Activated CD4-positive, alpha-beta T cell treated with anti-CD3 and anti-CD28 coated beads, Interleukin-2, amount 50 U/mL, for 24 hours (primary cell): ENCODE measurements around the gene ASTN2.

Source experiments
- DNase-seq, 2 donors: peaks; one replicate each; pipeline ENCODE4 v3.0.0-alpha.2; 2020; ENCODE audit warnings: low read depth in 1 of 2, low spot score in 1 of 2

ASTN2 gene

DNA sequence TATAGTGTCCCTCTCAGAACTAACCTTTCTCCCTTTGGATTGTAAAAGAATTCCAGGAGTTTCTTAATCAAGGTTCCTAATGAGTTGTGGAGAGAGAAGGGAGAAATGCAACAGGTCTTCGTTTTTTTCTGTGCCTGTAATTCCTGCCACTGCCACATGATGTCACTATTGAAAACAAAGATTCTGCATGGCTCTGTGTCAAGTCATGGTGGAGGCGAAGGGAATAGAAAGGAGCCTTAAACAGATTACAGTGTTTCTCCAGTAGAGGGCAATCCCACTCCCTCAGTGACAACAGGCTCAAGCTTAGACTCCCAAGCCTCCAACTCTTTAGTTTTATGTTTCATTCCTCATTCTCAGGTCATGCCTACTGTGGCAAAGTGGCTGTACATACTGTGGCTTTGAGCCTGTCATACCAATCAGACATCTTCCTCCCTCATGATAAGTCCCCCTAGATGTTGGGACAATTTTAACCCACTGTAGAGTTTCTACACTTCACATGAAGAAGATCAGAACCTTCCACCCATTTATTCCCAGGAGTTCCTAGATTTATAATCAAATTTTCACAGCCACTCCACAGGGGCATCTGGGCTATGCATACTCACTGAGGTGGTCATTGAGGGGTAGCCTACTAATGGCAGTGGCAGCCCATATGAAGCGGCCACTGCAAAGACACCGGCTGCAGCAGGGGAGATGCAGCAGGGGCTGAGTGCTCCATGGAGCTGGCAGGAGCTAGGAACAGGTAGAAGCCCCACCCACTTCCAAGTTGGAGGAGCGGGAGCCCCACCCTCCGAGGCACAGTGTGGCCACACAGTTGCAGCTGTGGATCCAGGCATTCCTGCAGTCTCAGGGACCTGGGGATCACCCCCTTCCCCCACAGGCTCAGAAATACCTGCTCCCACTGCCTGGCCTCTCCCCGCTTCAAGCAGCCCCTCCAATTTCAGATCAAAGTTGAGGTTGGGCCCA is 825.2 kb downstream of the ASTN2 start:
- no peak for DNase-seq

DNA sequence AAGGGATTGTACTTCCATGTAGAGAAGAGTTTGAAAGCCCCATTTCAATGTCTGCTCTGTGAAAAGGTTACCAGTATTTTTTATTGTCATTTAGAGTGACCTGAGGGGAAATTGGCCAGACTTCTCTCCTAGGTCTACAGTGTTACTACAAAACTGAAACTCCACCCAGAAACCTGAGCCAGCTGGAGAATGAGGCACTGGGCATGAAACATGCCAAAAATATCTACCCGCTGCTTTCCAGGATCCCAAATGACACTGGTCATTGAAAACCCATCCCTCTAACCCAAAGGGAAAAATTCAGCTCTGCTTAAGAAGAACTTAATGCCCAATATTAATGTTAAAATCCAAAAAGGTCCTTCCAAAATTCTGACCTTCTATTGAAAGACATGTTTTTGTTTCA is 826.9 kb downstream of the ASTN2 start:
- no peak for DNase-seq

DNA sequence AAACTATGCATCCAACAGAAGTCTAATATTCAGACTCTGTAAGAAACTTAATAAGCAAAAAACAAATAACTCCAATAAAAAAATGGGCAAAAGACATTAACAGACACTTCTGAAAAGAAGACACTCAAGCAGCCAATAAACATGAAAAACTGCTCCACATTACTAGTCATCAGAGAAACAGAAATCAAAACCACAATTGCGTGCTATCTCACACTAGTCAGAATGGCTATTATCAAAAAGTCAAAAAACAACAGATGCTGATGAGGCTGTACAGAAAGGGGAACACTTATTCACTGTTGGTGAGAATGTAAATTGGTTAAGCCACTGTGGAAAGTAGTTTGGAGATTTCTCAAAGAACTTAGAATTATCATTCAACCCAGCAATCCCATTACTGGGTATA is 829.0 kb downstream of the ASTN2 start:
- DNase-seq, result no peak

DNA sequence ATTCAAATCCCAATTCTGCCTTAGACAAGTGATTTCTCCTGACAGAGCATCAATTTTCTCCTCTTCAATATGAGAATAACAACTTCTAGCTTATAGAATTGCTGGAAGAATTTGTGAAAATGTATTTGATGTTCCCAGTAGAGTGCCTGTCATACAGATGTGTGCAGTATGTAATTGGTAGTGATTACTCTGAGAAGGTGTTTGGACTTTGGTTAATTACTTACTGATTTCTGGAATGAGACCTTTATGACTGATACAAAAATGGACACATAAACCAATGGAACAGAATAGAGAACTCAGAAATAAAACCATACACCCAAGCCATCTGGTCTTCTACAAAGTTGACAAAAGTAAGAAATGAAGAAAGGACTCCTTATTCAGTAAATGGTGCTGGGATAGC is 829.7 kb downstream of the ASTN2 start:
- no peak for DNase-seq

DNA sequence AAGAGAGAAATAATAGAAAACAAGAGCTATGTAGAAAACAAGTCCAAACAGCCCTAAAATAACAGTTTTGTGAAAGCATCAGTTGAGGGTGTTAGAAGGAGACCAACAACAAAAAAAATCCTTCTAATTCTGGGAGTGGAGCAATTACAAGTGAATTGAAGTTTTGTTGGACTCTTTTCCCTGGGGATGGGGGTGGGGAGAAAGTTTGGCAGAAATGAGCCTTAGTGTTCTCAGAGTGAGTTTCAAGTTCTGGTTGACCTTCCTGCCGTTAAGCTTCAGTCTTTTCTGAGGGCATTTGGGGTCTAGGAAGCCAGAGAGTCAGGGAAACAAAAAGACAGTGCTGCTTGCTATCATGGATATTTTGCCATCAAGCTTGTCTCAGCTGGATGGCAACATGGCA is 834.0 kb downstream of the ASTN2 start:
- no peak for DNase-seq

DNA sequence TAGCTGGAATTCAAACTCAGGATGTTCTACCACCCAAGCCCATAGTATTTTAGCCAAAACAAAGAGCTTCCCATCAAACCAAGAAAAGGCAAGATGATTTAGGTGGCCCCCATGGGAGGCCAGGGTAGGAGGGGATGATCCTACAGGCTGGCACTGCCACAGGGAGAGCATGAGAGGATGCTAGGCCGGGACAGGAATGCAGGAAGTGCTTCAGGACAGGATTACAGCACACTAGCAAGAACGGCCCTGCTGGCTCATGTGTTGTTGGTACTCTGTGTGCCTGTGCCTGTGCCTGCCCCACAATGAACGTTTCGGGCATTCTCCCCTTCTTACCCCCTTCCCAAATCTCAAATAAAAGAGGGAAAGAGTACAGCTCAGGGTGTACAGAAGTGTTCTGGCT is 838.5 kb downstream of the ASTN2 start:
- DNase-seq, result no peak

DNA sequence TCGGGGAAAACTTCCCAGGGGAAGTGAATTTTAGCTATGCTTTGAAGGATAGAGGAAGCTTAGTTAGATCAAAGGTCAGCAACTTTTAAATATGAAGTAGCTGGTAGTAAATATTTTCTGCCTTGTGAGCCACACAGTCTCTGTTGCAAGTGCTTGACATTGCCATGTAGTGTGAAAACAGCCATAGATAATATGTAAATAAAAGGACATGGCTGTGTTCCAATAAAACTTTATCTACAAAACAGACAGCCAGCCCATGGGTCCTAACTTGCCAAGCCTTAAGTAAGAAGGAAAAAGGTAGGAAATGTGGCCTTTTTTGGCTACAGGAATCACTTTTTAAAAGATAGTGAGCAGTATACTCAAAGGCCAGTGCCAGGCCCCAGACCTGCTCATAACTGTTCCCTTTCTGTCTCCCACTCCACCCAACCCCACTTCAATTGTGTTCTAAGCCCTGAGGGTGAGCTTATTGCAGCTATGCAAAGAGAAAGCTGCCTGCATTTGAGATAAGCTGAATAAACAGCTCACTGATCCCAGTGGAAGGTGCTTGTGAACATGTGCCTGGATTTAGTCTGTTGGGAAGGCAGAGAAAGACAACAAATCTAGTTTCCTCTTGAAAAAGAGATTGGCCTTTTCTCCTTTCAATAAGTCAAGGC is 840.7 kb downstream of the ASTN2 start:
- DNase-seq, result no peak

DNA sequence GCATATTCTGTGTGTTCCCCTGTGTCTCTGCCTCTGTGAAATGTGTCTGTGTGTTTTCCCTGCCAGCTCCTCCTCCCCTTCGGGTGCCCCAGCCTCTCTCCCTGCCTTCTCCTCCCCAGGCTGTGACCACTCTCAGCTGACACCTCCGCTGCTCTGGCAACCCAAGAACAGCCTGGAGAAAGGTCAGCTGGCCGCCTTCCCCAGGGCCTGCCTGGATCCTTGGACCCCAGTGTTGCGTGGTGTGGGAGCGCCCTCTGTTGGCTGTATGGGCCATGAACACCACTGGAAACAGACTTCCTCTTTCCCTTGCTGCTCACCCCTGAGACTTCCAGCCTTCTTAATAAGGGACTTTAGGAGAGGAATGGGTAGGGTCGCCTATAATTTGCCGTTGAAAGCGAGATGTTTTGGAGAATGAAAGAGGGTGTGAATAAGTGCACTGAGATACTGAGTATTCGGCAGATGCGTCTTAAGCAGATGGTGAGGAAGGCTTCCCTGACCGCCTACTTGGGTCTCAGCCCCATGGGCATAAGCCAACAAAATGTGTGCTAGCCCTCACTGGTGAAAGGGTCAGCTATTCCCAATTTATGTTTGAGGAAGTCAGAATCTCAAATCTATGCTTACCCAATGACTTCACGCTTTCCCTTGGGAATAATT is 842.6 kb downstream of the ASTN2 start:
- DNase-seq, result no peak

DNA sequence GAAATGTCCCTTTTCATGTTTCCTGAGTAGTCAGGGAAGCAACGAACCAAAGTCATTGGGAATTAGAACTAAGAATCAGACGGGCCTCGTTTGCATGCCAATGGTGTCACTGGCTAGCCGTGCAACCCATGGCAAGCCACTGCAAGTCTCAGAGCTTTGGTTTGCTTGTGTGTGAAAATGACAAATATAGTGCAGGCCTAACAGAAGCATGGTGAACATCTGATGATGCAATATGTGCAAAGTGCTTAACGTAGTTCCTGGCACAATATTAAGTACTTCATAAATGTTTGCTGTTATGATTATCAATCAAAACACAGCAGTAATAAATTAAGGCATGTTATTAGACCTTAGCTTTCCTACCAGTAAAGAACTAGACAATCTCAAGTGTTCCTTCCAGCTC is 845.7 kb downstream of the ASTN2 start:
- no peak for DNase-seq

DNA sequence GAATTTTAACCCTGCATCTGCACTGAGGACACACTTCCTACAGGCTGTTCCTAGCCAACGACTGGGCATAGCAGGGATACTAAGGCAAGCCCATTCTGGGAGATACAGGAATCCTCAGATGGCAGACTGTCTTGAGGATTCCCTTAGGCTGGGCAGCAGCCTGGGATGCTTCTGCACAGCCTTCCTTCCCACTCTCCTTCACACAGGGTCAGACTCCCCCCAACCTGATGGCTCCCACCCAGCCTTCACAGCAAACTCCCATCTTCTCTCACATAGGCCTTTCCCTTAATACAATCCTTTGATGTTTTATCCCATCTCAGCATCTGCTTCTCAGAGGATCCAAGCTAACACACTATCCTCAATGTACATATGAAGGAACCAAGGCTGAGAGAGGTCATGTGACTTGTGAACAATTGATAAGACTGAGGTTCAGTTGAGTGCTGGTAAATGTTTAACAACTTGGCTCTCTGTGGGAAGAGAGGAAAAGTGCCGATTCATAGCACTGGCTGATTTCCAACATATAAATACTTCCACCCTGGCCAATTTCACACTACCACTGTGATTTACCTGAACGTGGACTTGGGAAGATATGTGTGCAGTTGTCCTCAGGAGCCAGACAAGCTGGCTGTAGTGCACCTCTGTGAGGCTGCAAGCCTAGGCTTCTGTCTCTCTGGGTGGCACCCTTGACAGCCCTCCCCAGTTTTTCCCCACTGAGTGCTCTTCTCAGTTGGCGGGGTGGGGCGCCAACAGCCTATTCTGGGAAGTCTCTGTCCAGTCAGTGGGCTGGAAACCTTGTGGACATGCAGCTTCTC is 848.0 kb downstream of the ASTN2 start:
- no peak for DNase-seq

DNA sequence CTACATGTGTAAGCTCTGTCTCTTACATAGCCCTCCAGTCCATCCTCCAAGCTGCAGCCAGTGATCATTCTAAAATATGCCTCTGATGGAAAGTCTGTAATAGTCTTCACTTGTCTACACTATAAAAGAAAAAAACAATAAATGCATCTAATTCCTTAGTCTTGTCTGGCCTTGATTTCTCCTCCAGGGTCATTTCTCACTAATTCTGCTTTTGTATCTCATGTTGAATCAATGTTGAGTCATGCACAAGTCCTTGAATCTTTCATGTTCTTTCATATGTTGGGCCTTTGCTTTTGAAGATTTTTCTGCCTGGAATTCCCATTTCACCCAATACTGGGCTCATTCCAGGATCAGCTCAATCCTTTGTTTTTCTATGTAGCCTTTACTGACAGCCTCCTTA is 848.9 kb downstream of the ASTN2 start:
- DNase-seq, result no peak

DNA sequence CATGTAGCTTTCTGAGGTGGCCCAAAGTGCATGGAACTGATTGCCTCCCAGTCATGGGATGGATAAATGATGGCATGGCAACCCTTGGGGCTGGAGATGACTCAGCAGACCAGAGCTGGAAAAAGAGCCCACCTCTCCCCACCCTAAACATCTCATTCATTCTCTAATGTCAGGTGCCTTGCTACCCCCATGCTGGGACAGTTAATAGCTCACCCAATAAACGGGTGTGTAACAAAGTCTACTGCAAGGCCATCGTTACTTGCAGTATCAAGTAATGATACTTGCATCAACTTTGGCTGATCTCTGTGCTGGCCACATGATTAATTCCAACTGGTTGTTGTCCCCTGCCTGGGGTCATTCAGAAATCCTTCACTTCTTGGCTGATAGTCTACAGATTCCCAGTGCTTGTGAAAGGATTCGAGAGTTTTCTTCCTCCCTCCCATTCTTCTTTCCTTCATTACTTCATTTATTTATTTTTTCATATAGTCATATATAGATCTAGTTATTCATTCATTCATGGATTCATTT is 850.5 kb downstream of the ASTN2 start:
- no peak for DNase-seq

DNA sequence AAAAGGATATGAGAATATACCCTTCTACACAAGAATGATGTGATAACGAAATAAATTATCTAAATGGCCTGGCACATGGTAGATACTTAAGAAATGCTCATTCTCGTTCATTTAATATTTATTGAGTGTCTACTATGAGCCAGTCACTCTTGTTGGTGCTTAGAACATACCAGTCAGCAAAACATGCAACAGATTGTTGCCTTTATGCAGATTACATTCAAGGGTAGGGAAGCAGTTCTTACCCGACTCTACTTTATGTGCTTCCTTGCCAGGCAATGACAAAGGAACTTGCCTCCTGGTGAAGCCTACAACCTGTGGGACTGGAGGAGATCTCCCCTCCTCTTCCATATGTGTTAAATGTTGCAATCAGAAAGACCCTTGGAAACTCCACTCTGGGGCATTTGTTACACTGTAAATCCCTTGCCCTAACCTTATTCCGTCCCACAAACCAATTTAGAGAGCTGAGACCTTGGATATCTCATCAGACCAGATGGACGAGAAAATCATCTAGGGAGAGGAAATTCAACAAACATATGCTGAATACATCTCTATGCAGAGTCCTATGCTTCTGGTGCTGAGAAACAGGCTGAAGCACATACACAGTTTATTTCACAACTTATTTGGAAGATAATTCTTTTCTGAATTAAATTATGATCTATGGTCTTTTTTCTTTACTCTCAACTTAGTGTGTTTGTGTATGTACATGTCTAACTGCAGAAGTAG is 855.9 kb downstream of the ASTN2 start:
- DNase-seq, result no peak

DNA sequence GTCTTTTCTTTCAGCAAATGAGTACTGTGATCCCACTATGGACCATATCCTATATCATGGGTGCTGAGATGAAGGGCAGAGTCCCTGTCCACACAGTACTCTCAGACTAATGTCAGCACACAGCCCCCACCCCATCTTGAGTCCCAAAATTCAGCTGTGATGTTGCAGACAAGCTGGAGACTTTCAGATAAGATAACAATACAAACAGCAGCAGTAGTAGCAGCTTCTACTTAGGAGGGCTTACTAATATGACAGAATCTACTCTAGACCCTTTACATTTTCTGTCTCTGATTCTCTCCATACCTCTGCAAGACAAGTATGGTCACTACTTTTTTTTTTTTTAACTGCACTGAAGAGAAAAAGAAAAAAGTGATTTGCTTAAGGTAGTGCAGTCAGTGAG is 856.8 kb downstream of the ASTN2 start:
- no peak for DNase-seq

DNA sequence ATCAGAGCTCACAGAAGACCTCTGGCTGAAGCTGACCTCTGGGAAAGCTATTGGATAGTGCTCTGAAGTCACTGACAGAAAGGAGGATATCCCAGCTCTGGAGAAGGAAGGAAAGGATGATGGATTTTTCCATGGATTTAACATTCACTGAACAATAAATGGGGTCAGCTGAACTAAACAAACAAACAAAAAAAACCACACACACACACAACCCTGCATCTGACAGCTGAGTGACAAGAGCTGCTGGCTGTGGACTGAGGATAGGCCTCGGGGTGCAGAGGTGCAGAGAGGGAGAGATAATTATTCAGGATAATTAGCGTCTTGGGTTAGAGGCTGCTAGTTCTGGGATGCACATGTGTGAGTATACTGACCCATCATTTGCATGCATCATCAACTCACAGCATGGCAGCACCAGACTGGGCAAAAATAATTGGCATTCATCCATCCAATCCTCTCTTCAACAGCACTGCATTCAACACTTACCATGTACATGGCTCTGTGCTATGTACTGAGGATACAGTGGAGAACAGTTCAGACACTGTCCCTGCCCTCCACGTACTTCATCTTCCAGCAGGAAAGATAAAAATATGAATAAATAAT is 859.2 kb downstream of the ASTN2 start:
- no peak for DNase-seq

DNA sequence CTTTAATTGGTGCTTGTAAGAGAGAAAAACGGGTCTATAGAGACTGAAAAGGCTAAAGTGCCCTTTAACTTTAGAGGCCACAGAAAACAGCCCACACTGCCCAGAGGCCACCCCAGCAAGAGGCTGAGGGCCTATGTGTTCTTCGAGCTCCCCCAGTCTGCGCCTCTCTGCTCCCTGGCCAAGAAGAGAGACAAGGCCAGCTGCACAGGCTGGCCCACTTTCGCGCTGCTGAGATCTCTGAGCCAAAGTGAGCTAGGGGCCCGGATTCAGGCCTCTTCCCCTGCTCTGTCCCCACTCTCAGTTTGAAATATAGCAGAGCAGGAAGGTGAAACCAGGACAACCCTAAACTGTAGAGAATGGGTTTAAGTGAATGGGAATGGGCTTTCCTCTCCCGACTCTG is 859.7 kb downstream of the ASTN2 start:
- DNase-seq, result no peak

DNA sequence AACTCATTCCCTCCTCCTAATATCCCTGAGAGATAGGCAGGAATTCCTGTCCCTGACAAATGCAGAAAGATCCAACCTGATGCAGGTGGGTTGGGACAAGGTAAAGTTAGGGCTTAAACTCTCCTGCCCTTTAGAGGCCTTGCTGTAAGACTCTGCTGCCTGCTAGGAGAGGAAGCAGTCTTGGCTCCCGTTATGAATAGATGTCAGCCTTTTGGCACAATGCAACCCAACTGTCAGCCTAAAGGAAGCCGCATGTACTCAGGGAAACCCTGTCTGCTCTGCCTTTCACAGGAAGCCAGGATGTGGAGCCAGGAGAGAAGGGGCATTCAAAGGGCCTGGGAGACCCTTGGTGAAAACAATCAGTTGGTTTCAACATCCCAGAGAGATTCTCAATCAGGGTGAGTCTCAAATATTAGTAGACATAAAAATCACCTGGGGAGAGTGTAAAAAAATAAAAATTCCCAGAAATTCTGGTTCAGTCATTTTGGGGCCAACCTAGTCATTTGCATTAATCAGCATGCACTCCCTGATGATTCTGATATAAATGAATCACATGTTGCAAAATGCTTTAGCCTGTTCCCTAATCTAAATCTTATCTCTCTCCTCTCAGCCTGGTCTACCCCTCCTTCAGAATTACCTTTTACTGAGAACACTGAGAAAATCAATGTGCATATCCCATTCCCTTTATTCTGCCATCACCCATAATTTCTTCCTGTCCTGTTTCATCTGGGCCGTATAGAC is 864.0 kb downstream of the ASTN2 start:
- no peak for DNase-seq

DNA sequence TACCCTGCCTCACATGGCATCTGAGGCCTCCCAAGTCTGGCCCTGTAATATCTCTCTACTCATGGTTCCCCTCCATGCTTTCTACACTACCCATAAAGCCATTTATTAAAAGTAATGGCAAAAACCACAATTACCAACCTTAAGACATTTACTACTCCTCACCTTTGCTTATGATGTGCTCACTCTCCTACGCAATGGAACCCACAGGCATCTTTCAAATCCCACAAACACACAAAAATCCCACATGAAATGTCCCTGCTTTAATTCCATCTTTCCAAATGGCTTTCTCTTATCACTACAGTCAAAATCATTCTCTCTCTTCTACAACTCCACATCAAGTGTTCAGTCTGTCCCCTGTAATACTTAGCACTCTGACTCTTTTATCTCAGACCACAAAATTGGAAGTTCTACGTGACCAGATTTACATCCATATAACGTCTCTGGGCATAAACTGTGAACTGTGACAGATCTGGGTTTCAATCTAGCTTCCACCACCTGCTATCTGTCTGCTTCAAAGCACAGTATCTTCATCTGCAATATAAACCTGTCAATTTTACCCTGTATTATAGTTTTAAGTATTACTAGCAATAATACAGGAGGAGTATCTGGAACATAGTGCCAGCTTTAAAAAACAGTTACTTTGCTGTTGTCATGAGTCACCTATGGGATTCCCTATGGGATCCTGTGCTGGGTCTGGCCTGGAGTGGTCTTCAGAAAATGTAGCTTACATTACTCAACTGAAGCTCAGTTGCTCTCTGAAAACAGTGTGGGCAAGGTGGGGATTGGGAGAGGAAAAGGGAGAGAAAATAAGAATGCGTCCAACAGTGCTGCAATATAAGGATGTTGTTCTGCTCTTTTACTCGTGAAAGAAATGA is 864.8 kb downstream of the ASTN2 start:
- no peak for DNase-seq
